GM19099 (cell line): ENCODE measurements around the gene DNPH1.

Source experiments
- POLR2A ChIP-seq: IDR thresholded peaks from 3 replicates; pipeline ENCODE4 v1.6.1; 2011; ENCODE audit warnings: low read depth; ENCODE audit not compliant: insufficient read length; ENCODE audit errors: extremely low read depth

DNPH1 gene

GRCh38 chr6:43175676-43176422 lies 53.4 kb downstream of the DNPH1 start:
- TF ChIP-seq POLR2A: no peak
